Measurements from ENCODE around the gene BRD3OS. TPM values are rescaled to one million over a fixed set of nuclear protein-coding genes. Genes with fewer than 3 reads are reported as not detected.

The BRD3OS gene
- total and polyA plus RNA-seq, 2 of the 13 experiments (the other 11 are each of a cell fraction or from before 2014, with no cell fraction given) = 4.9 to 5.7 TPM

GRCh38 chr9:133994353-133995011 is 30.8 kb upstream of the BRD3OS start (continued):
- no peak for TF ChIP-seq ZBTB8A (CRISPR knock-in tag; IDR thresholded peaks at IDR 0.05; ENCODE audit: borderline replicate concordance, low read depth)
- TF ChIP-seq REST (IDR thresholded peaks at IDR 0.05; ENCODE audit: borderline replicate concordance in 1 of 2, low read depth in 1 of 2, low read length in 2 of 2) = no peak
- TF ChIP-seq NRL (CRISPR knock-in tag; IDR thresholded peaks at IDR 0.05; ENCODE audit: borderline replicate concordance) = no peak
- TF ChIP-seq MLXIP (CRISPR knock-in tag; IDR thresholded peaks at IDR 0.05; ENCODE audit: borderline replicate concordance) = no peak
- peak; percentile 37; the same call in 1 of the 2 replicates for TF ChIP-seq KMT2B (CRISPR knock-in tag; IDR thresholded peaks at IDR 0.05)
- TF ChIP-seq CEBPG (CRISPR knock-in tag; IDR thresholded peaks at IDR 0.05) = no peak
- TF ChIP-seq ZNF430 (CRISPR knock-in tag; IDR thresholded peaks at IDR 0.05) = no peak
- TF ChIP-seq ZSCAN12 (CRISPR knock-in tag; IDR thresholded peaks at IDR 0.05) = no peak
- TF ChIP-seq ZNF20 (CRISPR knock-in tag; IDR thresholded peaks at IDR 0.05) = no peak
- 0 out of 2 replicates have a peak, but pooled peaks have one; percentile 19 for TF ChIP-seq ZNF143 (CRISPR knock-in tag; IDR thresholded peaks at IDR 0.05)
- no peak for TF ChIP-seq ZNF263 (CRISPR knock-in tag; IDR thresholded peaks at IDR 0.05)
- no peak for TF ChIP-seq ZNF484 (CRISPR knock-in tag; IDR thresholded peaks at IDR 0.05; ENCODE audit: borderline replicate concordance, low read depth)
- no peak for TF ChIP-seq ZNF83 (CRISPR knock-in tag; IDR thresholded peaks at IDR 0.05; ENCODE audit: borderline replicate concordance)
- no peak for TF ChIP-seq SMARCC2 (IDR thresholded peaks at IDR 0.05)
- TF ChIP-seq ZNF800 (CRISPR knock-in tag; IDR thresholded peaks at IDR 0.05) = no peak
- TF ChIP-seq HES4 (CRISPR knock-in tag; IDR thresholded peaks at IDR 0.05; ENCODE audit: borderline replicate concordance) = no peak
- TF ChIP-seq ZC3H13 (CRISPR knock-in tag; IDR thresholded peaks at IDR 0.05) = peak; percentile 27; the same call in 1 of the 2 replicates
- TF ChIP-seq EZH2 (conservative IDR thresholded peaks at IDR 0.05; ENCODE audit: low read depth, low read length) = no peak
- TF ChIP-seq CCDC6 (CRISPR knock-in tag; IDR thresholded peaks at IDR 0.05) = no peak
- TF ChIP-seq ZNF496 (CRISPR knock-in tag; IDR thresholded peaks at IDR 0.05; ENCODE audit: insufficient replicate concordance) = no peak
- TF ChIP-seq SP5 (CRISPR knock-in tag; IDR thresholded peaks at IDR 0.05; ENCODE audit: borderline replicate concordance, low read depth) = 0 out of 2 replicates have a peak, but pooled peaks have one; percentile 22
- TF ChIP-seq RFX1 (IDR thresholded peaks at IDR 0.05) = no peak
